ENCODE data around the gene VAMP3.

VAMP3 gene

DNA sequence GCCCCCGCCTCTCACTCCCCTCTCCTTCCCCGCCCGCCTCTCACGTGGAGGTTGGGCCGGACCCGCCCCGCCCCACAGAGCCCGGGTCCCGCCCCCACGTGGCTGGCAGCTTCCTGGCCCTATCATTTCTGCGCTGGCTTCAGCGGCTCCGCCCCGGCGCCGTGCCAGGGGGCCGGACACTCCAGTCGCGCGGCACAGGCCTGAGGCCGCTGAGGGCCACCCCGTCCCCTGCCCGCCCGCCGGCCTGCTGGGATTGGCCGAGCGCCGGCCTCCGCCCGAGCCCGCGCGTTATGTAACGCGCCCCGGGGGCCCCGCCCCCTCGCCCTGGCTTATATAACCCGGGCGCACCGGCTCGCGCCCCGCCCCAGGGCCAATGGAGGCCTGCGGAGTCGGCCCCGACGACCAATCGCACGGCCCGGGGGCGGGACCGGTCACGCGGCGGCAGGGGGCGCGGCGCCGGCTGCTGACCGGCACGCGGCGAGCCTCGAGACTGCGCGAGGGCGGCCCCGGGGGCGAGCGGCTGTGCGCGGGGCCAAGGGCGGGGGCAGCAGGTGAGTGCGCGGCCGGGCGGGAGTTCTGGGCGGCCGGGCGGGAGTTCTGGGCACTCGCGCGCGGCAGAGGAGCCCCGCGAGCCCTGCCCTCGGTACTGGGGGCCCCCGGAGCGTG lies 12.9 kb downstream of the VAMP3 start, which contains the start of gene PER3 (continued):
- no peak for TF ChIP-seq PRDM2 (tag by site-specific recombination; IDR thresholded peaks at IDR 0.05; ENCODE audit: borderline replicate concordance)
- TF ChIP-seq, protein P1, sequence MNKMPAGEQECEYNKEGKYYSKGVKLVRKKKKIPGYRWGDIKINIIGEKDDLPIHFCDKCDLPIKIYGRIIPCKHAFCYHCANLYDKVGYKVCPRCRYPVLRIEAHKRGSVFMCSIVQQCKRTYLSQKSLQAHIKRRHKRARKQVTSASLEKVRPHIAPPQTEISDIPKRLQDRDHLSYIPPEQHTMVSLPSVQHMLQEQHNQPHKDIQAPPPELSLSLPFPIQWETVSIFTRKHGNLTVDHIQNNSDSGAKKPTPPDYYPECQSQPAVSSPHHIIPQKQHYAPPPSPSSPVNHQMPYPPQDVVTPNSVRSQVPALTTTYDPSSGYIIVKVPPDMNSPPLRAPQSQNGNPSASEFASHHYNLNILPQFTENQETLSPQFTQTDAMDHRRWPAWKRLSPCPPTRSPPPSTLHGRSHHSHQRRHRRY (tag by site-specific recombination; IDR thresholded peaks at IDR 0.05) = no peak
- peak; percentile 34; the same call in 1 of the 2 replicates for TF ChIP-seq KLF8 (tag by site-specific recombination; IDR thresholded peaks at IDR 0.05)
- TF ChIP-seq ZNF121 (tag by site-specific recombination; IDR thresholded peaks at IDR 0.05) = no peak
- TF ChIP-seq KLF9 (tag by site-specific recombination; IDR thresholded peaks at IDR 0.05; ENCODE audit: low read depth) = peak; percentile 85

GRCh38 chr1:7784492-7785071 lies 13.5 kb downstream of the VAMP3 start:
- no peak overlapping the region; the same call in 1 of the 2 replicates for H3K27ac ChIP-seq (ENCODE audit: extremely low read depth, low read depth, low read length)

DNA sequence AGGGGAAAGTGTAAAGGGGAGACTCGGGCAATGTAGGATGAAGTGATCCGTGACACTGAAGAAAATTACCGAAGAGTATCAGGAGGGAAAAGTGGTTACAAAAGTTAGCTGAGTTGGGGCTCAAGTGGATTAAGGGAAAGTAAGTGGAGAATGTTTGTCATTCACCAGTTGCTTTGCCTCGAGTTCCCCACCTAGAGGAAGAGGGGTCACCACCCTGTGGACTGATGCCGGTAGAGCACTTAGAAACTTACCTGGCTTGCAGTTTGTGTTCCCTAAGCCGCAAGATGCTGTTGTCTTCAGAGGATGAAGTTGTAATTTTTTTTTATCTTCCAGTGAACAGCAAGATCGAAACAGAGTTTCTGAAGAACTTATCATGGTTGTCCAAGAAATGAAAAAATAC lies 14.0 kb downstream of the VAMP3 start:
- TF ChIP-seq, protein P2, sequence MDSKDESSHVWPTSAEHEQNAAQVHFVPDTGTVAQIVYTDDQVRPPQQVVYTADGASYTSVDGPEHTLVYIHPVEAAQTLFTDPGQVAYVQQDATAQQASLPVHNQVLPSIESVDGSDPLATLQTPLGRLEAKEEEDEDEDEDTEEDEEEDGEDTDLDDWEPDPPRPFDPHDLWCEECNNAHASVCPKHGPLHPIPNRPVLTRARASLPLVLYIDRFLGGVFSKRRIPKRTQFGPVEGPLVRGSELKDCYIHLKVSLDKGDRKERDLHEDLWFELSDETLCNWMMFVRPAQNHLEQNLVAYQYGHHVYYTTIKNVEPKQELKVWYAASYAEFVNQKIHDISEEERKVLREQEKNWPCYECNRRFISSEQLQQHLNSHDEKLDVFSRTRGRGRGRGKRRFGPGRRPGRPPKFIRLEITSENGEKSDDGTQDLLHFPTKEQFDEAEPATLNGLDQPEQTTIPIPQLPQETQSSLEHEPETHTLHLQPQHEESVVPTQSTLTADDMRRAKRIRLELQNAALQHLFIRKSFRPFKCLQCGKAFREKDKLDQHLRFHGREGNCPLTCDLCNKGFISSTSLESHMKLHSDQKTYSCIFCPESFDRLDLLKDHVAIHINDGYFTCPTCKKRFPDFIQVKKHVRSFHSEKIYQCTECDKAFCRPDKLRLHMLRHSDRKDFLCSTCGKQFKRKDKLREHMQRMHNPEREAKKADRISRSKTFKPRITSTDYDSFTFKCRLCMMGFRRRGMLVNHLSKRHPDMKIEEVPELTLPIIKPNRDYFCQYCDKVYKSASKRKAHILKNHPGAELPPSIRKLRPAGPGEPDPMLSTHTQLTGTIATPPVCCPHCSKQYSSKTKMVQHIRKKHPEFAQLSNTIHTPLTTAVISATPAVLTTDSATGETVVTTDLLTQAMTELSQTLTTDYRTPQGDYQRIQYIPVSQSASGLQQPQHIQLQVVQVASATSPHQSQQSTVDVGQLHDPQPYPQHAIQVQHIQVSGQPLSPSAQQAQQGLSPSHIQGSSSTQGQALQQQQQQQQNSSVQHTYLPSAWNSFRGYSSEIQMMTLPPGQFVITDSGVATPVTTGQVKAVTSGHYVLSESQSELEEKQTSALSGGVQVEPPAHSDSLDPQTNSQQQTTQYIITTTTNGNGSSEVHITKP (tag by site-specific recombination; IDR thresholded peaks at IDR 0.05) = no peak
- TF ChIP-seq ZNF19 (tag by site-specific recombination; IDR thresholded peaks at IDR 0.05; ENCODE audit: low read depth) = no peak
- TF ChIP-seq ZNF623 (tag by site-specific recombination; IDR thresholded peaks at IDR 0.05) = no peak
- no peak for TF ChIP-seq ZNF664 (tag by site-specific recombination; IDR thresholded peaks at IDR 0.05)
- TF ChIP-seq PRDM1 (tag by site-specific recombination; IDR thresholded peaks at IDR 0.05) = peak; percentile 40; the same call in 1 of the 2 replicates
- no peak for TF ChIP-seq ZXDB (tag by site-specific recombination; IDR thresholded peaks at IDR 0.05)
- TF ChIP-seq ZNF114 (tag by site-specific recombination; IDR thresholded peaks at IDR 0.05) = no peak
- TF ChIP-seq ZNF555 (tag by site-specific recombination; conservative IDR thresholded peaks at IDR 0.05) = no peak
- TF ChIP-seq SCRT2 (tag by site-specific recombination; IDR thresholded peaks at IDR 0.05) = 0 out of 2 replicates have a peak, but pooled peaks have one; percentile 6
- Histone ChIP-seq H3K36me3 (ENCODE audit: control insufficient read depth in 2 of 2, insufficient read depth in 1 of 2, low read length in 2 of 2) (peaks cover 0 to 45% of the 10 kb centered on the region in 2 experiments; a peak in 1 of 3 replicates), H3K4me3 (ENCODE audit: low read depth, low read length) (no peak overlapping the region), H3K4me1 (ENCODE audit: control insufficient read depth, insufficient read depth, low read length) (no peaks in the 10 kb centered on the region), H3K9me3 (ENCODE audit: control insufficient read depth, insufficient read depth, low read depth, low read length) (no peaks in the 10 kb centered on the region), H3K27ac (ENCODE audit: extremely low read depth, low read depth, low read length) (no peak overlapping the region)
- ChIA-PET POLR2A (no interaction called here), CTCF (no interaction called here)

More at GRCh38 chr1:7784492-7785071, 13.5 kb downstream of the VAMP3 start:
- H3K9me3 ChIP-seq (ENCODE audit: control insufficient read depth, insufficient read depth, low read depth, low read length) = no peaks in the 10 kb centered on the region
- H3K4me1 ChIP-seq (ENCODE audit: control insufficient read depth, insufficient read depth, low read length) = no peaks in the 10 kb centered on the region
- ChIA-PET CTCF (no interaction called here), POLR2A (no interaction called here)
- TF ChIP-seq ZNF571 (tag by site-specific recombination; IDR thresholded peaks at IDR 0.05) (no peak), ZNF24 (tag by site-specific recombination; IDR thresholded peaks at IDR 0.05) (no peak), WT1 (tag by site-specific recombination; IDR thresholded peaks at IDR 0.05) (no peak), SCRT2 (tag by site-specific recombination; IDR thresholded peaks at IDR 0.05) (0 out of 2 replicates have a peak, but pooled peaks have one; percentile 38)
- no peak overlapping the region for H3K4me3 ChIP-seq (ENCODE audit: low read depth, low read length)
- H3K36me3 ChIP-seq (ENCODE audit: control insufficient read depth in 2 of 2, insufficient read depth in 1 of 2, low read length in 2 of 2) = peaks cover 0 to 46% of the 10 kb centered on the region in 2 experiments; a peak in 1 of 3 replicates

All from HEK293 (cell line).